Embryonic facial prominence (tissue), 1 donor: ENCODE data around the gene LPIN2.
"Not testable (repeated sequence)": the region's sequence is repeated elsewhere in the genome, so short reads cannot be mapped to it uniquely, and the experiment has no call there.

Experiments used
- DNase-seq: peaks from one replicate; pipeline ENCODE4 v3.0.0-alpha.2; 2016; ENCODE audit errors: extremely low spot score

LPIN2 gene

GRCh38 chr18:3003766-3004165, 9.2 kb downstream of the LPIN2 start:
- DNase-seq, result not testable (repeated sequence)

- DNase-seq, result no peak
Observed at GRCh38 chr18:3002732-3003131, 10.2 kb downstream of the LPIN2 start.

GRCh38 chr18:2998644-2999043, 14.3 kb downstream of the LPIN2 start:
- no peak for DNase-seq

GRCh38 chr18:2997846-2998564, 14.9 kb downstream of the LPIN2 start:
- no peak for DNase-seq

GRCh38 chr18:2997429-2997828, 15.5 kb downstream of the LPIN2 start:
- no peak for DNase-seq

GRCh38 chr18:2994603-2995432, 18.1 kb downstream of the LPIN2 start:
- no peak for DNase-seq

- DNase-seq, result no peak
Observed at GRCh38 chr18:2994020-2994589, 18.8 kb downstream of the LPIN2 start.

- DNase-seq, result no peak
Observed at GRCh38 chr18:2992995-2993877, 19.7 kb downstream of the LPIN2 start.

GRCh38 chr18:2990956-2991640, 21.8 kb downstream of the LPIN2 start:
- DNase-seq, result no peak

GRCh38 chr18:2987876-2988790, 24.8 kb downstream of the LPIN2 start:
- no peak for DNase-seq

GRCh38 chr18:2986150-2986865, 26.6 kb downstream of the LPIN2 start:
- no peak for DNase-seq

GRCh38 chr18:2985628-2986027, 27.3 kb downstream of the LPIN2 start:
- DNase-seq, result no peak

- DNase-seq, result no peak
Observed at GRCh38 chr18:2984703-2985261, 28.2 kb downstream of the LPIN2 start.

- no peak for DNase-seq
Observed at GRCh38 chr18:2984091-2984490, 28.9 kb downstream of the LPIN2 start.

- no peak for DNase-seq
Observed at GRCh38 chr18:2983296-2983695, 29.6 kb downstream of the LPIN2 start.

GRCh38 chr18:2982452-2983269, 30.3 kb downstream of the LPIN2 start:
- DNase-seq, result no peak

GRCh38 chr18:2982022-2982421, 30.9 kb downstream of the LPIN2 start:
- no peak for DNase-seq

- no peak for DNase-seq
Observed at GRCh38 chr18:2981212-2981728, 31.7 kb downstream of the LPIN2 start.
